ENCODE data around the gene ACSL1.
A peak's percentile ranks its signal among the peaks of the same experiment; 100 is the strongest.
"Not testable (repeated sequence)": the region's sequence is repeated elsewhere in the genome, so short reads cannot be mapped to it uniquely, and the experiment has no call there.

The ACSL1 gene

DNA sequence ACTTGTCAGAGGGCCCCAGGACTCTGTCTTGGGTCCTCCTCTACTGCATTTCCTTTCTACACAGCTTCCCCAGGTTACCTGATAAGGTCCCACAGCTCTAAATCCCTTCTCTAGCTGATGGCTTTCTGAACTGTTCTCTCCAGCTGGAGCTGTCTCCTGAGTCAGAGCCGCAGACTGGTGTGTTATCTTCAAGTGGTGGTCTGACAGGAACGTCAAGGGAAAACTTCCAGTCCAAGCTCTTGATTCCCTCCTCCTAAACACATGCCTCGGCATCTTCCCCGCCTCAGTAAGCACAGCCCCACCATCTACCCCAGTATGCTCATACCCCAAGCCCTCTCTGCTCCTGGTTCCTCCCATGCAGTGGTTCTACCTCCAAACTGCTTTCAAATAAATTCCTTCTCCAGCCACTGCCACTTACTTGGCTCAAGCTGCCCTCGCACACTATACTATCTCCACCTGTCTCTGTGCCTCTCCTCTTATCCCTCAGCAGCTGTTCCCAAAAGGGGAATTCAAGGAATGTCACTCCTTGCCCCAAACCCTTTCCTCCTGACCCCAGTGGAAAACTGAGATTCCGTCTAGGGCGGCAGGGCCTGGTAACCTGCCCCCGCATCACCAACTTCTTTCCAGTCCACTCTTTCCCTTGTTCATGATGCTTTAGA, 74.7 kb downstream of the ACSL1 start:
- DNase-seq = no peak

DNA sequence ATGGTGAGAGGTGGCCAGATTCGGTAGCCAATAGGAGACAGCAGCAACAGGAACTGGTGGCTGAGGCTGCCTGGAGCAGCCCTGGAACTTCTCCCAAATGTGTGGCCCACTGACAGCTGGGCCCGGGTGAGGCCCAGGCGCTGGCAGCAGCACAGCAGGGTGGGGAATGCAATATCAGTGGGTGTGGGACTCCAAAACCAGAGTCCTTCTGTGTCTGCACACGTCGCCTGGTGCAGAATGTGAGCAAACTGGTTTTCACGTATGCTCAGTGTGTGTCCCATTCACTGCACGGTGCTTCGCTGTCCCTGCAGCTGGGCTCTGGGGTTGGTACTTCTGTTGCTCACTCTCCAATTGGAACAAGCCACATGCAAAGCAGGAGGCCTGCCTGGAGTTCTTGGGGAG, 77.5 kb downstream of the ACSL1 start:
- DNase-seq = no peak

- DNase-seq = no peak
These were observed 78.5 kb downstream of the ACSL1 start for GRCh38 chr4:184747034-184747830.

DNA sequence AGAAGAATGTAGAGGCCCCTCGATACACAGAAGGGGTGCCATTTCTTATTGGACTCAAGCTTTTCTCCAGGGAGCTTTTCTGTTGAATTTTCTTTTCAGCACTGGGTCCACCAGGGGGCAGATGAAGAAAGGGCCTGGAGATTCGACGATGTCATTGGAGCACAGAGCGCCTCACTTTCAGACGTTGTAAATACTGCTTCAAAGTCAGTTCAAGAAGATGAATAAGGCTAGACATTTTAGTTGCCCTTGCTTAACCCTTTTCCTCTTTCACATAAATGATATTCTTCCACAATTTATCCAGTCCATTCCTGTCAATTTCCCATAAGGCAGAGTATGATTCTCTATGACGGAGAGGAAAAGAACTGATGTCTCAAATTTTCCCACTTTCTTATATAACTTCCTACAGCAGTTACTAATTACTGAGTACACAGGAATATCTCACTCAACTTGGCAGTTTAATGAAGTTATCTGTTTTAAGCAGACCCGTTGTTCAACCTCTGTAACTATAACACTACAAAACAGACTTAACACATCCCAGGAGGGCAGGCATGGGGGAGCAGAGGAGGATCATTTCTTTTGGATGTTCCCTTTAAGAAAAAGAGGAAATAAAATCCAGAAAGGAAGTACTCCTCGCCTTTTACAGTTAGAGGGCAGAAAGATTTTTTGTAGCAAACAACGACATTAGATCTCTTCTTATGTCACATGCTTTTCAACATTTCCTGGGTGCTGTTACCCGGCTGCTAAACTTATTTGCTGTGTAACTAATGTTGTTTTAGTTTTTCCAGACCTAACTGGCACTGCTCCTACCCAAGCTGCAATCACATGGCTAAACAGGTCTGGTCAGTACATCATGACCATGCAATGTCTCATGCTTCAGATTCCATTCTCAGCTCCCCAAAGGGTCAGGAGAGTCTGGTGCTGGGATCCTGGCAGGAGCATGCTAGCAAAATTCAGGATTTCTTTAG, 79.7 kb downstream of the ACSL1 start:
- peak; percentile 55 for DNase-seq

DNA sequence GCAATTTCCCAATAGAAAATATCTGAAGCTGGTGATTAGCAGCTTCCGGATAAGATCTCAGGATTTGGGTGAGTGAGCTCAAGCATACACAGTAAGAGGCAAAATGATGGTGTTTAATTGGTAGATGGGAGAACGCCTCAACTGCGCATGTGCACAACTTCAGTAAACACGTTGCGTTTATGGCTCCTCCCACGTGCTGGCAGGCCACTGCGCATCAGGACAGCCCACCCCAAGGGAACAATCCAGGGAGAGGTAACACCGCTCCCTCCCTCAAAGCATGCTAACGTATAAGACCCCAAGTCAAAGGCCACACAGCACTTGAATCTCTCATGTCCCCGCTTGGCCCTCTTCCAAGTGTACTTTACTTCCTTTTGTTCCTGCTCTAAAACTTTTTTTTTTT, 81.5 kb downstream of the ACSL1 start:
- no peak for DNase-seq

DNA sequence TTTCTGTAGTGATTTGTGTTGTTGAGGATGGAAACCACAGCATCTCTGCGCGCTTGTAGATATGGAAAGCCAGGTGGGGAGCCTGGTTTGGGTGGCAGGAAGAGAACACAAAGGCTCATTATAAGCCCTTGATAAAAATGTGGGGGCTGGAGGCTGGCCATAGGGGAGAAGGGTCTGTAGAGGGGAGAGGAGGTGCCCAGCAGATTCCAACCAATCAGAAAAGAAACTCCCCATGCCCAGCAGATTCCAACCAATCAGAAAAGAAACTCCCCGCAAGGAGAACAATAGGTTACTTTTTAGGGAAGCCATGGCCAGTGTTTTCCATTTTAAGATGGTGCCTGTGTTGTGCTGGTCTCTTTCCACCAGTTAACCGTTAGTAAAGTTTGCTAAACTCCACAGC, 82.1 kb downstream of the ACSL1 start:
- no peak for DNase-seq

- DNase-seq = not testable (repeated sequence)
These were observed 84.1 kb downstream of the ACSL1 start for GRCh38 chr4:184741651-184742050.

DNA sequence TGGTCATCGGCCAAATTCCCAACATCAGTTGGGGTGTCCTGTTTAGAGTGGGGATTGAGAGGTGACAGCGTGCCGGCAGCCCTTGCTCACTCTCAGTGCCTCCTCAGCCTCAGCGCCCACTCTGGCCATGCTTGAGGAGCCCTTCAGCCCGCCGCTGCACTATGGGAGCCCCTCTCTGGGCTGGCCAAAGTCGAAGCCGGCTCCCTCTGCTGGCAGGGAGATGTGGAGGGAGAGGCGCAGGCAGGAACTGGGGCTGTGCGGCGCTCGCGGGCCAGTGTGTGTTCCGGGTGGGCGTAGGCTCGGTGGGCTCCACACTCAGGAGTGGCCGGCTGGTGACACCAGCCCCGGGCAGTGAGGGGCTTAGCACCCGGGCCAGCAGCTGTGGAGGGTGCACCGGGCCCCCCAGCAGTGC, 84.8 kb downstream of the ACSL1 start:
- DNase-seq = no peak

GRCh38 chr4:184739575-184739974, 86.2 kb downstream of the ACSL1 start:
- not testable (repeated sequence) for DNase-seq

DNA sequence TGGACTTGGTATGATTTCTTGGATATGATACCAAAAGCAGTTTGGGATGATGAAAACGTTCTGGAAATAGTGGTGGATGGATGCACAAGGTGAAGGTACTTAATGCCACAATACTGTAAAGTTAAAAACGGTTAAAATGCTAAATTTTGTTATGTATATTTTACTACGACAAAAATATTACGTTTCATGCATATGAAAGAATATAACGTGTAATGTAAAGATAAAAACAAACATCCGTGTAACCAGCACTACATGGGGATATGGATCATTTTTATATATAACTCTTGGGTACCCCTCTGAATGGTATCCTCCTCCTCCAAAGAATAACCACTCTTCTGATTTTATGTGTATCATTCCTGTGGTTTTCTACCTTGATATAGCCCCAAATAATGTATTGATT, 91.0 kb downstream of the ACSL1 start:
- no peak for DNase-seq

DNA sequence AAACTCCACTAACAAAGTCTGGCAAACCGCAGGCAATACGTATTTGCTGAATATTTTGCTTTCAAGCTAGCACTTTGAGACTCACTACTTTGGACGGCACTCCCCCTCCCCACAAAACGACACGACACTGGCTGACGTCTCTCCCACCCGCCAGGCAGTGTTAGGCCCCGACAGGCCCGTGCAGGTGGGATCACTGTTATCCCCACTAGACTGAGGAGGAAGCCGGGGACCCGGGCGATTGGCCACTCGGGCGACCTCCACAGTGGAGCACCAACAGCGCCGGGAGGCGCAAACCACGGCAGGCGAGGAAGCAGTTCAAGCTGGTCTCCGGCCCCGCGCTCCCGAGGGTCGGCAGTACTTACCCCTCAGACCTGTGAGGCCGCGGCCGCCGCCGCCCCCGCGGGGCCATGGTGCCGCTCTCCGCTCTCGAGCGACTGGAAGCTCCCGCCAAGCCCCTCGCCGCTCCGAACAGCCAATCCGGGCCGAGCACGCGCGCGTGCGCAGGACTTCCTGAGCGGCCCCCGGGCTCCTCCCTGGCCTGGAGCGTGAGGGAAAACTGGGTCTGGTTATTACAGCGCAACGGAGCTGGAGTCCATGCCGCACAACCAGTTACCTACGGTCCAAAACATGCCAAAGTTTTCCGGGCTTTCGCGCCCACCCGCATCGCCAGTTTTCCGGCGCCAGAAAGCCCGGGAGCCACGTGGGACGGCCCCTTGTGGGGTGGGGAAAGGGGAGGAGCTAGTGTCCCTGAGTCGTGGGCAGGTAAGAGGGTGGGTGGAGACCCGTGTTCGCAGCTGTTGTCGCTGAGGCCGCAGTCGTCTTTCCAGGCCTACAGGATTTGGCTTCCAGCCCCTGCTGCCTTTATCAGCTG, 91.9 kb downstream of the ACSL1 start, which contains the start of gene CENPU:
CENPU (minus strand) TSS at position 443 of the 871 bp plus-strand sequence; CDS start at position 409, 34 bp downstream.
- DNase-seq = peak; percentile 91

DNA sequence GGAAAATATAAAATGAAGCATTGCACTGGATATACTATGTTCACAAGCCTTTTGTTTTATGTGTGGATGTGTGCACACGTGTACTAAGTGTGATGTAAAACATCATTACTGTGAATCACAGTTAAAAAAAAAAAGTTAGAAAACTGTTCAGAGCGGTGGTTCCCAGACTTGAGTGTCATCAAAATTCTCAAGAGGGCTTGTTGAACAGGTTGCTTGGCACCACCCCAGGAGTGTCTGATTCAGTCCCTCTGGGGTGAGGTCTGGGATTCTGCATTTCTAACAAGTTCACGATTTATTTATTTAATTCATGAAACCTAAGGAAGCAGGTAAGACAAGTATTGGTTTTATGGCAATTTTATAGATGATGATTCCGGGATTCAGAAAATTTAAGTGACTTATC, 93.6 kb downstream of the ACSL1 start:
- DNase-seq = no peak

- no peak for DNase-seq
These were observed 94.7 kb downstream of the ACSL1 start for GRCh38 chr4:184731056-184731455.

DNA sequence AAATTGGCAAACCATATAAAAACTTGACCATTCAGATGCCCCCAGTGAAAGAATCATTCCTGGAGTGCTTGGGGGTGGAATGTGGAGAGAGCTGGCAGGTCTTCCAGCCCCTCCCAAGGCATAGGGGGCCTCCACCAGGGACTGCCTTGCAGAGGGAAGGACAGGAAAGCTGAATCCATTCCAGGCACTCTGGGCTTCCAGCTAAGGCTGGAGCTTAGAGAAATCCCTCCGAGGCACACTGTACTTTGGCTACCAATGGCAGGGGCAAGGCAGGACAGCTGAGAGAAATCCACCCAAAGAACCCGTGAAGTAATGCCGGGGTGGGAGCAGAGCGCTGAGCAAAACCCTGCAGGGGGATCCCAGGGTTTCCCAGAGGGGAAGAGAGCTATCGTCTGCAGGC, 95.8 kb downstream of the ACSL1 start:
- no peak for DNase-seq

DNA sequence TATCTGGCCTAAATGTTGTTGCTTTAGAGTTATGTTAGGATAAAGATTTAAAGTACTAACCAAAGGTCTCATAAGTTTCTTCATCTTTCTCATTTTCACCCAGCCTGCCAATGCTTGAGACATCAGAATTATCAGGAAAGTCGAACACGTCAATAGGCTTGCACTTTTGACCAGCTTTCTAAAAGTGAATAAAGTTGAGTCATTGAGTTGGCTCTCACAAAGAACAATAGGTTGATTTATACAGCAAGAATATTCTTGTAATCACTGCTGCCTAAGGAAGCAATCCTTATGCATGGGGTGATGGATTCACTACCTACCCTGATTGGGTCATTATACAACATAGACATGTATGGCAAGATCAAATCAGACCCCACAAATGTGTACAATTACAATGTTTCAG, 96.9 kb downstream of the ACSL1 start:
- DNase-seq = no peak

DNA sequence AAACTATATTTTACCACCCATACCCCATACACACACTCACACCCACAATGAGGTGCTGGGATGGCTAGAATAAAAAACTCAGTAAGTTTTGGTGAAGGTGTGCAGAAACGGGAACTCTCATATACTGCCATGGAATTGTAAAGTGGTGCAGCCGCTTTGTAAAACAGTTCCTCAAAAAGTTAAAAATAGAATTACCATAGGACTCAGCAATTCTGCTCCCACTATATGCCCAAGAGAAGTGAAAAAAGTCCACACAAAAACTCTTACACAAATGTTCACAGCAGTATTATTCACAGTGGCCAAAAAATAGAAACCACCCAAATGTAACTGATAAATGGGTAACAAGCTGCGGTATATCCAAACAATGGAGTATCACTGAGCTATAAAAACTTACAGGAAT, 98.3 kb downstream of the ACSL1 start:
- no peak for DNase-seq

DNA sequence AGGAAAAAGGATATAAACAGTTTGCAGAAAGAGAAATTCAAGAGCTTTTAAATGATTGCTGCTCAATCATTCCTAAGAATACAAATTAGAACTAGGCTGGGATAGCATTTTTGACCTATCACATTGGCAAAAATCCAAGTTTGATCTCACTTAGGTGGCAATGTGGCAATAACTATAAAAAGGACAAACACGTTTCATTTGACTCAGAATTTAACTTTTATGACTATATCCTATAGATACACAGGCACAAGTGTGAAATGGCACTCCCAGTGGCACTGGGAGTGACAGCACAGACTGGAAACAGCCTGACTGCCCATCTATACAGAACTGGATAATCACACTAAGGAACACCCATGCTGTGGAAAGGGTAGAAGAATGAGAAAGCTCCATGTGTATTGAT, 103.0 kb downstream of the ACSL1 start:
- DNase-seq = no peak

GRCh38 chr4:184721254-184721653, 104.5 kb downstream of the ACSL1 start:
- no peak for DNase-seq

GRCh38 chr4:184719407-184719806, 106.4 kb downstream of the ACSL1 start:
- DNase-seq = no peak

DNA sequence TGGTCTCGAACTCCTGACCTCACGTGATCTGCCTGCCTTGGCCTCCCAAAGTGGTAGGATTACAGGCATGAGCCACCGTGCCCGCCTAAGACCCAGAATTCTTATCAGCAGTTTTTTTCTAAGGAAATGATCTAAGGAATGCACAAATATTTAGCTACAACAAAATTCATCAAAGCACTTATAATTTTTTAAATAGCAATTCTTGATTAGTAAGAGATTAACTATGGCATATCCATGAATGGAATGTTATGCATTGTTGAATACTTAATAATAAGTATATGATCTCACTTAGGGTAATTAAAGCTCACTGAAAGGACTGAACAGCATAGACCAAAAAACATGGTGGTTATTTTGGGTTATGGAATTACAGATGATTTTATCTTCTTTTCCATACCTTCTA, 110.2 kb downstream of the ACSL1 start:
- DNase-seq = no peak

- DNase-seq = no peak
These were observed 111.9 kb downstream of the ACSL1 start for GRCh38 chr4:184713887-184714286.

DNA sequence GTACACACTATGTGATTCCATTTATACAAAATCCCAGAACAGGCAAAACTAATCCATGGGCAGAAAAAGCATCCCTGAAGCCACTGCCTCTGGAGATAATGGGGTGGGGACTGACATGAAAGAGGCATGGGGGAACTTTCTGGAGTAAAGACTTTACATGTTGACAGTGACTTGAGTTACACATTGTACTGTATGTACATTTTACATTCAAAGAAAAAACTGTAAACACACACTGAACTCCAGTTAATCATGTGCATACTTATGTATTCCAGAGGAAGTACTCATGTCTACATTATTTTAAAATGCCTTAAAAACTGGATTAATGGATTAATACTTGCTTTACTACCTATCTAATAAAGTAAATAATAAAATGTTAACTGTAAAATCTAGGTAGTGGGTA, 113.4 kb downstream of the ACSL1 start:
- no peak for DNase-seq

Data from effector CD4-positive, alpha-beta T cell (primary cell).